ENCODE data around the gene PLLP. TPM values are rescaled to one million over a fixed set of nuclear protein-coding genes. Genes with fewer than 3 reads are reported as not detected.

PLLP gene
- total RNA-seq, 2 experiments from 2014 or later: 0.22 TPM; not detected in 1

DNA sequence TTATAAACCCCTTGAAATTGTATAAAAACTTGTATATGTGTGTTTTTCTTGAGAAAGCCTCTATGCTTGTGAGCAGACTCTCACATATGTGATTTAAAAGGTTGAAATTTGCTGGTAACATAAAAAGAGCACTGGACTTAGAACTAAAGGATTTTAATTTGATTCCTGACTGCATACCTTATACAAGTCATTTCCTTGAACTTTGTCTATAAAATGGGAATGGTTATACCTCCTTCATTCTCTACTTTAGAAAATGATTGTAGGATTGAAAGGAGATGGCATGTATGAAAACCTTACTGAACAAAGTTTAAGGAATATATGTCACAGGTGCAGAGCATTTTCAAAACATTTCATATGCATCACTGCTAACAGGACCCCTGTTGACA lies 49.8 kb downstream of the PLLP start:
- CTCF ChIA-PET (ENCODE audit: unreplicated experiment): no interaction called here
- POLR2A ChIA-PET: interaction anchor here (1.3 to 2.5 kb wide), 4 partner anchors 12 to 49 kb away, joined by 3 to 9 read pairs (median 6); partner anchors contain the start of genes PSME3IP1 and RSPRY1
- Histone ChIP-seq H3K4me3 (ENCODE audit: low read depth, low read length, poor library complexity, severe bottlenecking) (peak overlapping the region; percentile 33), H3K36me3 (ENCODE audit: insufficient read depth, low read length) (peaks cover 90% of the 10 kb centered on the region), H2AFZ (ENCODE audit: low read length) (peak overlapping the region; percentile 53; the same call in 1 of the 2 replicates), H3K79me2 (ENCODE audit: insufficient read depth, low read depth, low read length) (no peaks in the 10 kb centered on the region), H3K4me2 (ENCODE audit: low read length) (peak overlapping the region; percentile 69), H3K9me2 (ENCODE audit: insufficient read depth, low read length) (no peaks in the 10 kb centered on the region), H3K4me1 (ENCODE audit: insufficient read depth, low read length, poor library complexity, severe bottlenecking) (peaks cover 26% of the 10 kb centered on the region), H3K27ac (ENCODE audit: low read depth, low read length, poor library complexity, severe bottlenecking) (peak overlapping the region; percentile 88), H3K9me3 (ENCODE audit: low read length) (no peaks in the 10 kb centered on the region; the same call in 1 of the 2 replicates), H4K20me1 (ENCODE audit: insufficient read depth, low read length) (no peaks in the 10 kb centered on the region)
- BruUV-seq (replicated peaks): no TSS peak
- no peak for TF ChIP-seq EZH2phosphoT487 (IDR thresholded peaks at IDR 0.05; ENCODE audit: borderline replicate concordance, low read depth, low read length)
- TF ChIP-seq, protein P1, sequence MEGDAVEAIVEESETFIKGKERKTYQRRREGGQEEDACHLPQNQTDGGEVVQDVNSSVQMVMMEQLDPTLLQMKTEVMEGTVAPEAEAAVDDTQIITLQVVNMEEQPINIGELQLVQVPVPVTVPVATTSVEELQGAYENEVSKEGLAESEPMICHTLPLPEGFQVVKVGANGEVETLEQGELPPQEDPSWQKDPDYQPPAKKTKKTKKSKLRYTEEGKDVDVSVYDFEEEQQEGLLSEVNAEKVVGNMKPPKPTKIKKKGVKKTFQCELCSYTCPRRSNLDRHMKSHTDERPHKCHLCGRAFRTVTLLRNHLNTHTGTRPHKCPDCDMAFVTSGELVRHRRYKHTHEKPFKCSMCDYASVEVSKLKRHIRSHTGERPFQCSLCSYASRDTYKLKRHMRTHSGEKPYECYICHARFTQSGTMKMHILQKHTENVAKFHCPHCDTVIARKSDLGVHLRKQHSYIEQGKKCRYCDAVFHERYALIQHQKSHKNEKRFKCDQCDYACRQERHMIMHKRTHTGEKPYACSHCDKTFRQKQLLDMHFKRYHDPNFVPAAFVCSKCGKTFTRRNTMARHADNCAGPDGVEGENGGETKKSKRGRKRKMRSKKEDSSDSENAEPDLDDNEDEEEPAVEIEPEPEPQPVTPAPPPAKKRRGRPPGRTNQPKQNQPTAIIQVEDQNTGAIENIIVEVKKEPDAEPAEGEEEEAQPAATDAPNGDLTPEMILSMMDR (conservative IDR thresholded peaks at IDR 0.05; ENCODE audit: low read length): no peak
- no peak for DNase-seq (ENCODE audit: low spot score)
- intact Hi-C loops (cut with micrococcal nuclease; ENCODE audit: unreplicated experiment): no loop called here

GRCh38 chr16:57233944-57234706 lies 50.3 kb downstream of the PLLP start:
- H3K9me2 ChIP-seq (ENCODE audit: insufficient read depth, low read length): no peaks in the 10 kb centered on the region
- DNase-seq (ENCODE audit: low spot score): no peak
- no peaks in the 10 kb centered on the region; the same call in 1 of the 2 replicates for H3K9me3 ChIP-seq (ENCODE audit: low read length)
- H3K27ac ChIP-seq (ENCODE audit: low read depth, low read length, poor library complexity, severe bottlenecking): peak overlapping the region; percentile 88
- intact Hi-C loops (cut with micrococcal nuclease; ENCODE audit: unreplicated experiment): no loop called here
- H3K4me3 ChIP-seq (ENCODE audit: low read depth, low read length, poor library complexity, severe bottlenecking): no peak overlapping the region
- H3K4me2 ChIP-seq (ENCODE audit: low read length): peak overlapping the region; percentile 69
- POLR2A ChIA-PET: no interaction called here
- peaks cover 87% of the 10 kb centered on the region for H3K36me3 ChIP-seq (ENCODE audit: insufficient read depth, low read length)
- CTCF ChIA-PET (ENCODE audit: unreplicated experiment): no interaction called here
- H3K79me2 ChIP-seq (ENCODE audit: insufficient read depth, low read depth, low read length): no peaks in the 10 kb centered on the region
- H4K20me1 ChIP-seq (ENCODE audit: insufficient read depth, low read length): no peaks in the 10 kb centered on the region
- H2AFZ ChIP-seq (ENCODE audit: low read length): no peak overlapping the region; the same call in 1 of the 2 replicates
- TF ChIP-seq, protein P1 (conservative IDR thresholded peaks at IDR 0.05; ENCODE audit: low read length): no peak
- TF ChIP-seq EZH2phosphoT487 (IDR thresholded peaks at IDR 0.05; ENCODE audit: borderline replicate concordance, low read depth, low read length): no peak
- H3K4me1 ChIP-seq (ENCODE audit: insufficient read depth, low read length, poor library complexity, severe bottlenecking): peaks cover 26% of the 10 kb centered on the region
- no TSS peak for BruUV-seq (replicated peaks)

DNA sequence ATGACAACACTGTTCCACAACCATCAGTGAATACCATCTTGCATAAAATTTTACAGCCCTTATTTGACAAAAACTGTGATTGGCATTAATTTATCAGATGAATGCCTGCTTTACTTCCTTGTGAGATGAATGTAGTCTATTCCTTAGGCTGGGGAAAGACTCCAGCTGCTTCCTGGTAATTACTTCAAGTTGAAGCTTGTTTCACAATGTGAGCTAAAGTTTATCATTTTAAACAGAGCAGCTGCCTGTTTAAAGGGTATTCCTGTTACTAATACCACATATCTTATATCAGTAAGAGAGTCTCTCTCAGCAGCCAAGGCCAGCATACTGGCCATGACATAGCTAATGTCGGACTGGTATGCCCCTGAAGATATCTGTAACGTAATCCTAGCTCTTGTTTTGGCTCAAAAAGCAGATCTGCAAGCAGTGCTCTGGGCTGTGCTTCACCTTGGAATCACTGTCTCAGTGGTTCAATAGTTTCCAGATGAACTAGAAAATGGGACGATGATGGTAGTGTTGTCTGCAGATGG lies 52.6 kb downstream of the PLLP start:
- no peaks in the 10 kb centered on the region for H3K9me2 ChIP-seq (ENCODE audit: insufficient read depth, low read length)
- CTCF ChIA-PET (ENCODE audit: unreplicated experiment): no interaction called here
- H3K27ac ChIP-seq (ENCODE audit: low read depth, low read length, poor library complexity, severe bottlenecking): no peak overlapping the region
- H2AFZ ChIP-seq (ENCODE audit: low read length): no peak overlapping the region
- TF ChIP-seq, protein P1 (conservative IDR thresholded peaks at IDR 0.05; ENCODE audit: low read length): no peak
- no peak for TF ChIP-seq EZH2phosphoT487 (IDR thresholded peaks at IDR 0.05; ENCODE audit: borderline replicate concordance, low read depth, low read length)
- no peaks in the 10 kb centered on the region for H4K20me1 ChIP-seq (ENCODE audit: insufficient read depth, low read length)
- peaks cover 88% of the 10 kb centered on the region for H3K36me3 ChIP-seq (ENCODE audit: insufficient read depth, low read length)
- no peaks in the 10 kb centered on the region; the same call in 1 of the 2 replicates for H3K9me3 ChIP-seq (ENCODE audit: low read length)
- POLR2A ChIA-PET: no interaction called here
- no peak overlapping the region for H3K4me3 ChIP-seq (ENCODE audit: low read depth, low read length, poor library complexity, severe bottlenecking)
- intact Hi-C loops (cut with micrococcal nuclease; ENCODE audit: unreplicated experiment): no loop called here
- H3K4me1 ChIP-seq (ENCODE audit: insufficient read depth, low read length, poor library complexity, severe bottlenecking): peaks cover 26% of the 10 kb centered on the region
- no peaks in the 10 kb centered on the region for H3K79me2 ChIP-seq (ENCODE audit: insufficient read depth, low read depth, low read length)
- no peak for DNase-seq (ENCODE audit: low spot score)
- H3K4me2 ChIP-seq (ENCODE audit: low read length): no peak overlapping the region
- BruUV-seq (replicated peaks): no TSS peak

Measured in OCI-LY7 (cell line).